Effector memory CD4-positive, alpha-beta T cell (primary cell): ENCODE results near the gene SGPP2.

Experiments used
- DNase-seq, 3 donors: peaks; one replicate each; pipeline ENCODE4 v3.0.0-alpha.2; 2020
- H3K27ac ChIP-seq: 2 replicates; pipeline ENCODE4 v1.7.0; 2013; ENCODE audit warnings: mild to moderate bottlenecking, low read length, moderate library complexity; ENCODE audit not compliant: insufficient read depth, poor library complexity, severe bottlenecking
- H3K27me3 ChIP-seq: replicated peaks from 2 replicates; pipeline ENCODE4 v1.7.0; 2013; ENCODE audit warnings: mild to moderate bottlenecking, low read length; ENCODE audit not compliant: insufficient read depth, control insufficient read depth, poor library complexity, severe bottlenecking
- H3K36me3 ChIP-seq: 2 replicates; pipeline ENCODE4 v1.7.0; 2013; ENCODE audit warnings: mild to moderate bottlenecking, low read length, moderate library complexity; ENCODE audit not compliant: control insufficient read depth, insufficient read depth
- H3K4me1 ChIP-seq: 2 replicates; pipeline ENCODE4 v1.7.0; 2013; ENCODE audit warnings: low read length, mild to moderate bottlenecking; ENCODE audit not compliant: control insufficient read depth, insufficient read depth, poor library complexity, severe bottlenecking
- H3K4me3 ChIP-seq: 2 replicates; pipeline ENCODE4 v1.7.0; 2013; ENCODE audit warnings: low read length, low read depth, mild to moderate bottlenecking; ENCODE audit not compliant: insufficient read depth, poor library complexity, severe bottlenecking
- H3K9me3 ChIP-seq: 2 replicates; pipeline ENCODE4 v1.7.0; 2013; ENCODE audit warnings: mild to moderate bottlenecking, low read length, moderate library complexity; ENCODE audit not compliant: control insufficient read depth

SGPP2 gene

DNA sequence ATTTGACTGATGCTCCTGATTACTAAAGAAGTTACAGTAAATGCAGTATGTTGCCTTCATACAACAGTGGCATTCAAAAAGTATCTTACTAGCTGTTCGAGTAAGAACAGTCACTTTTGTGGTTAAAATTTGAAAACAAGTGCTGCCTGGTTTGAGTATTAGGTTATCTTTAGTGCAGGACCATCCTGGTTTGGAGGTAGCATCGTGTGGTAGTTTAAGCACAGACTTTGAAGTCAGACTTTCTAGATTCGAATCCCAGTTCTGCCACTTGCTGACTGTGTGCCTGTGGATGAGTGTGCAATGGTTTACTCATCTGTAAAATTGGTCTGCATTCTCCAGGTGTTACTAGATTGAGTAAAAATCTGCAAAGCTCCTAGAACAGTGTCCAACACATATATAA, 96.8 kb downstream of the SGPP2 start:
- Histone ChIP-seq H3K4me3 (no peak overlapping the region), H3K27me3 (no peaks in the 10 kb centered on the region), H3K4me1 (no peaks in the 10 kb centered on the region), H3K36me3 (peaks cover 5% of the 10 kb centered on the region), H3K27ac (no peak overlapping the region), H3K9me3 (no peaks in the 10 kb centered on the region)
- no peak for DNase-seq

DNA sequence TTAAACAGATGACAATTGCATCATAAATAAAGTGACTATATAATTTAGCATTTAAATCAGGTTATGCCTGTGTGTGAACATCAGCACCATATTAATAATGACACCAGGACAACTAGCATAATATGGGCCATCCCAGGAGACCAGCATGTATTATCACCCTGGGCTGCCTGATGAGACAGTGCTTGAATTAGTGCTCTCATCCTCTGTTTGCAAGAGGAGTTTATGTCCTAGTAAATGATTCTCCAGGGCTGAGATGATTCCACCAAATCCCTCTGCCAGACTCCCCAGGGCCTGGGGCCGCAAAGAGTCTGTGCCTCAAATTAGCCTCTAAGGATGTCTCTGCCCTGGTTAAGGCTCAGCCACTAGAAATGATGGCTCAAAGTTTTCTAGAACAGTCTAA, 97.7 kb downstream of the SGPP2 start:
- Histone ChIP-seq H3K36me3 (peaks cover 7% of the 10 kb centered on the region), H3K4me1 (no peaks in the 10 kb centered on the region), H3K4me3 (no peak overlapping the region)

DNA sequence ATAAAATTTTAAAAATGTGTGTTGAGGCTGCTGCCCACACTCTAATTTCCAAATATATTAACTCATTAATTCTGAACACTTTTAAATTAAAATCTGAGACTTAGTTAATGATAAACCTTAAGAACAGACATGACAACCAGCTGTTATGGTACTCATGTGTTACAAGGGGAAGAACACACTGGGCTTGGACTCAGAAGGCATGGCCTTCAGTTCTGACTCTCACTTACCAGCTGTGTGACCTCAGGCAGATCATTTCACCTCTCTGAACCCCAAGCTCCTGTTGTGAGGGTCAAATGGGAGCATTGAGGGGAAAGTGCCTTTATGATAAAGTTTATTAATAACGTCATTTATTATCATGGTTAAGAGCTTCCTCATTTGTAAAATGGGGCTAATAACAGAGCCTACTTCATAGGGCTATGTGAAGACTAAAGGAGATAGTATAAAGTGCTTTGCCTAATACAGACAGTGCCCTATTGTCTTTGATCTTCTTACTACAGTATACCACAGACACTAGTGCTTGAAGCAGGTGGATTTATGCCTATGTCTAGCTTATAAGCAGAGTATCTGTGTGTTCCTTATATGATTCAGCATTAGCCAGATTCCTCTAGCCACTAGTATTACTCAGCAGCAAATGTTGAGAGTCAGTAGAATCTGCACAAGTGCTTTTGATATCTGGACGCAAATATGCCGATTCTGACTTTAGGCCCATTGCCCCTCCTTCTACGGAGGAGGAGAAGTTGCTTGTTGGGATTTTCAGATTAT, 99.6 kb downstream of the SGPP2 start:
- H3K27ac ChIP-seq, result no peak overlapping the region
- H3K36me3 ChIP-seq, result peaks cover 7% of the 10 kb centered on the region
- no peaks in the 10 kb centered on the region for H3K4me1 ChIP-seq
- no peaks in the 10 kb centered on the region for H3K9me3 ChIP-seq
- DNase-seq, result no peak
- no peaks in the 10 kb centered on the region for H3K27me3 ChIP-seq
- no peak overlapping the region for H3K4me3 ChIP-seq

More for the DNA sequence above, 97.7 kb downstream of the SGPP2 start:
- DNase-seq, result no peak
- H3K9me3 ChIP-seq, result no peaks in the 10 kb centered on the region
- H3K27me3 ChIP-seq, result no peaks in the 10 kb centered on the region
- no peak overlapping the region for H3K27ac ChIP-seq

DNA sequence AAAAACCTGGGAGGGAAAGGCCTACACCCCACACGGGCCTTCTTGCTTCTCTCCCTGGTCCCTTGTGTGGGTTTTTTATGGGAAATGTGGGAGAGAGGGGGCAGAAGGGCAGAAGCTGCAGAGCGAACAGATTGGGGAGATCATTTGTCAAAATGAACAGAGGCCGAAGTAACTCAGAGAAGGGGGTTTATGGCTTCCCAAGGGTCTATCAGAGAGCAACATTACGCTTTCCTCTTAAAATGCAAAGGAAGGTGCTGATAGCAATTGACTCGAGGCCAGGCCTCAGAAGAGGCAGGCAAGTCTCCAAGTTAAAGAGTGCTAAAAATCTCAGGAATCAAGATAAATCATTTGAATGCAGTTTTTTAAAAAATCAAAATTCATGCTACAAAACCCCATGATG, 101.5 kb downstream of the SGPP2 start:
- Histone ChIP-seq H3K9me3 (no peaks in the 10 kb centered on the region), H3K36me3 (peaks cover 7% of the 10 kb centered on the region), H3K4me3 (no peak overlapping the region), H3K4me1 (no peaks in the 10 kb centered on the region), H3K27ac (no peak overlapping the region), H3K27me3 (no peaks in the 10 kb centered on the region)
- DNase-seq, result no peak

DNA sequence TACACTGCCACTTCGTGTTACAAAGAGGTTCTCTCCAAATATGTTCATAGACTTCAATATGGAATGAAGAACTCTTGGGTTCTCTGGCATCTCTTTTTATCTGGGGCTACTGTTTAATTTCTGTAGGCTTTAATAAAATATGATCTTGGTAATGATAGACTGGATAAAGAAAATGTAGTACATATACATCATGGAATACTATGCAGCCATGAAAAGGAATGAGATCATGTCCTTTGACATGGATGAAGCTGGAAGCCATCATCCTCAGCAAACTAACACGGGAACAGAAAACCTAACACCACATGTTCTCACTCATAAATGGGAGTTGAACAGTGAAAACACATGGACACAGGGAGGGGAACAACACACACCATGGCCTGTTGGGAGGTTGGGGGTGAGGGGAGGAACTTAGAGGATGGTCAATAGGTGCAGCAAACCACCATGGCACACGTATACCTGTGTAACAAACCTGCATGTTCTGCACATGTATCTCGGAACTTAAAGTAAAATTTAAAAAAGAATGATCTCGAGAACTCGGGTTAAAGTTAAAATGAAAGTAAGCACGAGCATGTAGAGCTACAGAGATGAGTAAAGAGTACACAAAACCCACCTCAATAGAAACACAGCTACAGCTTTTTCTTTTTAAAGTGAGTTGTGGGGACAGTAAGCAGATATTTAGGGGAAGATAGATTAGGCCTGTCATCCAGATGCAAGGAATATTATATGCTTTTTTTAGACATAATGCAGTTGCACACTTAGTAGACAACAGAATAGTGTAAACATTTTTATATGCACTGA, 102.3 kb downstream of the SGPP2 start:
- Histone ChIP-seq H3K27me3 (no peaks in the 10 kb centered on the region), H3K27ac (no peak overlapping the region), H3K36me3 (peaks cover 7% of the 10 kb centered on the region), H3K4me1 (no peaks in the 10 kb centered on the region), H3K9me3 (no peaks in the 10 kb centered on the region), H3K4me3 (no peak overlapping the region)
- no peak for DNase-seq

DNA sequence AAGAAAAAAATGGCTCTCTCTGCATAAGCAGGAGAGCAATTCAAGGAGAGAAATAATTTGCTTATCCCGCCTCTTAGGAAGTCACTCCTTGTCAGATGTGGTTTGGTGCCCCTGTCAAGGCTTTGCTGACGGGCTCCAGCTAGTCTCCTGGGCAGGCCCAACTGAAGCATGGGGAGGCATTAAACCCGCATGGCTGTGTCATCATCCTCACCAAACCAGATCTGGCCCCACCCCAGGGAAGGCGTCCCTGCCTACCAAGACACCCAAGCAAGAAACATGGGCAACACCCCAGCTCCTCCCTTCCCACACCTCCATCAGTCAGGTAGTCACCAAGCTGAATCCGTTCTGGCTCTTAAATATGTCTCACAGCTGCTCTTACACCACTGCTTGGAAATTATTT, 108.0 kb downstream of the SGPP2 start:
- no peaks in the 10 kb centered on the region for H3K4me1 ChIP-seq
- no peaks in the 10 kb centered on the region for H3K9me3 ChIP-seq
- H3K27ac ChIP-seq, result no peak overlapping the region
- H3K4me3 ChIP-seq, result no peak overlapping the region
- H3K36me3 ChIP-seq, result no peaks in the 10 kb centered on the region
- H3K27me3 ChIP-seq, result no peaks in the 10 kb centered on the region
- DNase-seq, result no peak

DNA sequence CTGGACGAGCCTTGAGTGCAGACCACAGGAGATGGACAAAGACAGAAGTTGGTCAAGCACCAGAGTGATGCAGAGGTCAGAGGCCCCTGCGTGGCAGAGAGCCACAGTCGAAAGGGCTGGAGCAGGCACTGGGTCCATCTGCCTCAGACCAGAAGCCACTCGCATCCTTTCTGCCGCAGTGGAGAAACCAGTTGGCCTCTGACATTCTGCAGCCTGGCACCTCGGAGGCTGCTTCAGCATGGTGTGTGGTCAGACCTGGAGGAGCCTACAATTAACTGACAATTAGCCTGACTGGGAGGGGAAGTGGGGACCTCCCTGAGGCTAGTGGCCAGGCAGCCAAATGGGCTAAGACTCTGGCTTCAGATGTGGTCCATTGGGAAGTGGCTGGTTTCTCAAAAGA, 111.1 kb downstream of the SGPP2 start:
- Histone ChIP-seq H3K27me3 (no peaks in the 10 kb centered on the region), H3K4me3 (no peak overlapping the region), H3K27ac (no peak overlapping the region), H3K4me1 (no peaks in the 10 kb centered on the region), H3K9me3 (no peaks in the 10 kb centered on the region), H3K36me3 (no peaks in the 10 kb centered on the region)
- no peak for DNase-seq

DNA sequence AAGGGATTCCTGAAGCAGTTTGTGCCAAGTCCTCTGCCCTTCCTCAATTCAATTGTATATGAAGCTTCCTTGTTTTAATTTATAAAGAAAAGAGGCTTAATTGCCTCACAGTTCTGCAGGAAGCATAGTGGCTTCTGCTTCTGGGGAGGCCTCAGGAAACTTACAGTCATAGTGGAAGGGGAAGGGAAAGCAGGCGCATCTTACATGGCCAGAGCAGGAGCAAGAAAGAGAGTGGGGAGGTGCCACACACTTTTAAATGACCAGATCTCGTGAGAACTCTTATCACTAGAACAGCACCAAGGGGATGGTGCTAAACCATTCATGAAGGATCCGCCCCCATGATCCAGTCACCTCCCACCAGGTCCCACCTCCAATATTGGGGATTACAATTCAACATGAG, 114.2 kb downstream of the SGPP2 start:
- Histone ChIP-seq H3K4me1 (no peaks in the 10 kb centered on the region), H3K27me3 (no peaks in the 10 kb centered on the region), H3K4me3 (no peak overlapping the region), H3K9me3 (no peaks in the 10 kb centered on the region), H3K27ac (no peak overlapping the region), H3K36me3 (no peaks in the 10 kb centered on the region)
- no peak for DNase-seq

DNA sequence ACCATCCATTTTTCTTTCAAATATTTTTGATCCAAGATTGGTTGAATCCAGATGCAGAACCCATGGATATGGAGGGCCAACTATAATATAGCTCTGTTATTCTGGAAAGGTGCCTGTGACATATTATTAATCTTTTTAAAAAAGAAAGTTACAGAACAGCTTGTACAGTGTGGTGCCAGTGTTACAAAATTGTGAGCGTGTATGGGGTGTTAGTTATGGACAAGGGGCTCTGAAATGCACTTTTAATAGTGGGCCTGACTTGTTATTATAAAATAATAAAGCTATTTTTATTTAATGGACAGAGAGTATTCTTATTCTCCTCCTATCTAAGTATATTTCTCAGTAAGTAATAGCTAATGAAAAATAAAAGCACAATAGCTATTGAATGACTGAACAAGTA, 120.3 kb downstream of the SGPP2 start:
- H3K27ac ChIP-seq, result no peak overlapping the region
- no peak for DNase-seq
- H3K27me3 ChIP-seq, result no peaks in the 10 kb centered on the region
- H3K4me1 ChIP-seq, result no peaks in the 10 kb centered on the region
- no peak overlapping the region for H3K4me3 ChIP-seq
- no peaks in the 10 kb centered on the region for H3K36me3 ChIP-seq
- no peaks in the 10 kb centered on the region for H3K9me3 ChIP-seq
